GM18861 (cell line): ENCODE data around the gene MTMR11.
A peak's percentile ranks its signal among the peaks of the same experiment; 100 is the strongest.
"Not testable (repeated sequence)": the region's sequence is repeated elsewhere in the genome, so short reads cannot be mapped to it uniquely, and the experiment has no call there.

Experiments
- ATAC-seq: cut with Tn5 transposase; IDR thresholded peaks from one replicate; pipeline ENCODE4 v1.9.1; 2021; ENCODE audit not compliant: unreplicated experiment

Gene MTMR11, protein sequence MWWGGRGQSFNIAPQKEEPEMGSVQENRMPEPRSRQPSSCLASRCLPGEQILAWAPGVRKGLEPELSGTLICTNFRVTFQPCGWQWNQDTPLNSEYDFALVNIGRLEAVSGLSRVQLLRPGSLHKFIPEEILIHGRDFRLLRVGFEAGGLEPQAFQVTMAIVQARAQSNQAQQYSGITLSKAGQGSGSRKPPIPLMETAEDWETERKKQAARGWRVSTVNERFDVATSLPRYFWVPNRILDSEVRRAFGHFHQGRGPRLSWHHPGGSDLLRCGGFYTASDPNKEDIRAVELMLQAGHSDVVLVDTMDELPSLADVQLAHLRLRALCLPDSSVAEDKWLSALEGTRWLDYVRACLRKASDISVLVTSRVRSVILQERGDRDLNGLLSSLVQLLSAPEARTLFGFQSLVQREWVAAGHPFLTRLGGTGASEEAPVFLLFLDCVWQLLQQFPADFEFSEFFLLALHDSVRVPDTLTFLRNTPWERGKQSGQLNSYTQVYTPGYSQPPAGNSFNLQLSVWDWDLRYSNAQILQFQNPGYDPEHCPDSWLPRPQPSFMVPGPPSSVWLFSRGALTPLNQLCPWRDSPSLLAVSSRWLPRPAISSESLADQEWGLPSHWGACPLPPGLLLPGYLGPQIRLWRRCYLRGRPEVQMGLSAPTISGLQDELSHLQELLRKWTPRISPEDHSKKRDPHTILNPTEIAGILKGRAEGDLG

DNA sequence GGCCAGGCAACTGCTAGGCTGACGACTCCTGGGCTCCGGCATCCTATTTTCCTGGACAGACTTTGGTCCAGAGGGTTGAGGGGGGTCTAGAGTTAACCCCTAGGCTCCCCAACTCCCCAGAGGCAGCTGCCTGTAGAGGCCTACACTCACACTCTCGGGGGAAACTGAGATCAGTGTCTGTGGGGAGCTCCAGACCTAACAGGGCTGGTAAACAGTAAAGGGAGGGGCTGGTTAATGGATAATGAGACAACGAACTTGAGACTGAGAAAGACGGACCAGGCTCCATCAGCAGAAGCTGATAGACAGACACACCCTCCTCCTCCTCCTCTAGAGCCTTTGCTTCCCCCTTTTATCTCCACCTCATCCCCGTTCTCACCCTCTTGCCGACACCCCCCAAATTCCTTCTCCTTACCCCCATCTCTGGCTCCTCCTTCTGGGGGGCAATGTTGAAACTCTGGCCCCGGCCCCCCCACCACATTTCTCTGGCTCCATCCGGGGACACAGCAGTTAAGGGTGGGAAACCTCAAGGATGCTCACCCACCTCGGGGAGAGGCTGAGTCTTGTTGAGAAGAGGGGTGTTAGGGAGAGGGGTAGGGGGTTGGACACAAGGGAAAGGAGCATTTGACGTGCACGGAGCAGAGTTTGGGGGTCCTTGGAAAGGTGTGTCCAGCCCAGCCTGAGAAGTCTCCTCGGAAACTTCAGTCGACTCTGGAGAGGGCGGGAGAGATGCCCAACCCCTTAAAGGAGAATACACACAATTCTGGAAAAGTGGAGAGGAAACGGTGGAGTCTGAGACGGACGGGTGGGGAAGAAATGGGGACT, at the start of gene MTMR11:
MTMR11 (minus strand) TSS at position 710 of the 822 bp plus-strand sequence; CDS start at position 478, 232 bp downstream.
- no peak for ATAC-seq

DNA sequence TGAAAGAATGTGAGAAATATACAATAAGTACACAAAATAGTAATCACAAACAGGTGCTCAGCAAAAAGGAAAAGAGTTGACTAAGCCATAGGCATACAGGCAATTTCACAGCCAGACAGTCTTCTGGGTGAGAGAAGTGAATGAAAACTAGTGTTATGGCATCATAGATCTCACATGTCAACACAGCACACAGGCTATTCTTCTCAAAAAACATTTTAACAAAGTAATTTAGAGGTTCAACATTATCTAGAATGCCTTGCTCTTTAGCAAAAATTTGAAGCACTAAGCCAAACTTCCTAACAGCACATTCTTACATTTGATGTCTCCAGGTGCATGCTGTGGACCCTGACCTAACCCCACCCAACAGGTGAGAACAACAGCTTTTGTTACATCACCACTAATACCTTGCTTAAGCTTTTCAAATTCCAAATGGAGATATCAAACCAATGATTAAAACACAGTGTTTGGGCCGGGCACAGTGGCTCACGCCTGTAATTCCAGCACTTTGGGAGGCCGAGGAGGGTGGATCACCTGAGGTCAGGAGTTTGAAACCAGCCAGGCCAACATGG, 43.4 kb upstream of the MTMR11 start:
- ATAC-seq: no peak

DNA sequence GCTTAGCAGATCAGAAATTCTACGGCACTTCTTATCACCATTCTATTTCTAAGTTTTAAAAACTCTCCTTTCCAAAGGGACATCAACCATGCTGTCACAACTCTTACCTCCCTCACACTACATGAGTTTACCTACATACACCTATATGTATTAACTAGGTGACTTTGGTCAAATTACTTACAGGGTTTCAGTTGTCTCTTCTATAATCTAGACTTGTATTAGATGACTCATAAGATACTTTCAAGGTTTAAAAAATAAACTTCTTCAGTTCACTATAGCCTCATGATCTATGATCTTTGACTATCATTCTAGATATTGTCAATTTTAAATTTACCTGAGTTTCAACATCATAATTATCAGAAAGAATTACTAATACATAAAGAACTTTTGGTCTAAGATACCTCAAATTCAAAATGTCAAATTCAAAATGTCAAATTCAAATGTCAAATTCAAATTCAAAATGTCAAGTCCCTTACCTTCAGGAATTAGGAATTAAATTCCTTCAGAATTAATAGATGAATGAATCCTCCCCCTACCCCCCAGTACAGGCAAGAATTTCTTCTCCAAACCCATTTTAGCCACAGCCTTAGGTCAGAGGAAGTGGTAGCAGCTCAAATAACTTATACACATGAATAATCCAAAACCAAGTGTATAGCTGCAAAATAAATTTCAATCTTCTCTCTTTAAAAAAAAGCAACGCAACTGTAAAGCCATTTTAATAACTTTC, 42.7 kb upstream of the MTMR11 start:
- ATAC-seq: peak; percentile 51

DNA sequence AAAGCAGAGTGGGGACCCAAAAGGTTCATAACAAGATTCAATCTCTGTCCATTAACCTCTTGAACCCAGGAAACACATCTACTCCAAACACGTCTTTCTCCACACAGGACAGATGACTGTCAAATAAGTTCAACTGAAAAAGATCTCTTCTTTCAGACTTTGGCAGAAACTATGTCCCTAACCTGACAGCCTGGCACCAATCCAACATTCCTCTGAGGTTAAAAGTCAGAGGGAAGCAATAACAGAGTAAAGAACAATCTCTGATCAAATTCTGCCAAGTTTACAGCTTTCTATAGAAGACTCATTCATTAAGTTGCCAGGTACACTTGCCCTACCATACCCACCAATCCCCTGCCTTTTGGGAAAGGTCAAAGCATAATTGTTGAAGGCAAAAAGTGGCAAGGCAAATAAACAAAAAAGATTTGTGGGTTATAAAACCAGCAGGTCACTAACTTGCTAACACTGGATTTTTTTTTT, 41.9 kb upstream of the MTMR11 start:
- no peak for ATAC-seq

DNA sequence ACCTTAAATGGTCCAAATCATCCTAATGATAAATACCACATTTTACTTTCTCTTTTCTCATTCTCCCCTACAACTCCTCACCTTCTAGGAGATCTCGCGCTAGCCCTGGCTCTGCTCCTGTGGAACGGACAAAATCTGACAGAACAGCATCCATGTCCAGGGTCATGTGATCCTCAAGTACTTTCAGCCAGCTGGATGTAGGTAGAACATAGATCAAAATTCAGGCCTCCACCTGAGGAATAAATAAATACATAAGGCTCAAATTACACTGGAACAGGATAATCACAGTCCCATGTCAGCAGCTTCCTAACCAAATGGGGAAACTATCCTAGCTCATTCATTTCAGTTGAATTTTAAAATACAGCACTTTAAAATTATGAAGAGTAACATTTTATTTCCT, 40.7 kb upstream of the MTMR11 start:
- ATAC-seq: no peak

DNA sequence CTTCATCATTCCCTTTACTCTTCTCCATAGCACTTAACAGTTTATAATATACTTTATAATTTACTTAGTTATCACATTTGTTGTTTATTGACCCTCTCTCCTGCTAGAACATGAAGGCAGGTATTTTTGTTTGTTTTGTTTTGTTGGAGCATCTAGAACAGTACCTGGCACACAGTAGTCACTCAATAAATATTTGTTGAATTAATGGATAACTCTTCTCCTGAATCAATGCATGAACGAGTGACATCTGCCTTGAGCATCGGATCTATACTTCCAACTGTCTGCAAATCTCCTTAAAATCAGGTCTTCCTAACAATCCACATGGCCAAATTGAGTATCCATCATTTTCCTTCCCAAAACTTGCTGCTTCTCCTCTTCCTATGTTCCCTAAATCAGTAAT, 35.9 kb upstream of the MTMR11 start:
- ATAC-seq: no peak

DNA sequence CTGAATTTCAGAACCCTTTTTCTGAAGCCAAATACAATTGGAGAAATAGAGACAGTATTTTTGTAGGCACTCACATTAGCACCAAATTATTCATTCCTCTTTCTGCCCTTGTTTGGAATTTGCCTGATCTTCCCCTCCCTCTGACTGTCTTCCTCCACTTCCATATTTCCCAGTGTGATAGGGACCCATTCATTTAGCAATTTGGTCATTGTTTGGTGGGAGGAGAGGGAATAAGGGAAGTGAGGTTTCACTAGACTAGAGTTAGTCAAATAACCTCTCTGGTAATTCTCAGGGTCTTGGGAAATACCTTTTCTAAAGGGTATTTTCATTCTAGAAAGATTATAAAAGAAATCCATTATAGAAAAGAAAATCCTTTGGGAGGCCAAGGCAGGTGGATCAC, 31.0 kb upstream of the MTMR11 start:
- no peak for ATAC-seq

DNA sequence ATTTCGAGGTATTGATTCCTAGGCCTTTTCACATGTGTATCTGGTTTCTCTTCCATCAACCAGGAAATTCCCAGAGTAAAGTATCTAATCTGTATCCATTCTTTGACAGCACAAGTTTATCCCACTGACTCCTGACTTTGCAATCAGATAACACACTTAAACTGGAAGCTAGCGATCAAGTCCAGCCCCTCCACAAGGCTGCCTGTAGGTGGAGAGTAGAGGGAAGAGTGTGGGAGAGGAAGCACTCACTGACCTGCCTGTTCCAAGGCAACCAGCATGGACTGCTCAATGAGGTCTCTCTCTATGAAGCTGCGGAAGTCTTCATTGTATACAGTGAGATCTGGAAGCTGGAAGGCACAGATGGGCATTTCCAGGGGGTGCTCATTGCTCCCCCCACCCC, 30.4 kb upstream of the MTMR11 start:
- no peak for ATAC-seq

DNA sequence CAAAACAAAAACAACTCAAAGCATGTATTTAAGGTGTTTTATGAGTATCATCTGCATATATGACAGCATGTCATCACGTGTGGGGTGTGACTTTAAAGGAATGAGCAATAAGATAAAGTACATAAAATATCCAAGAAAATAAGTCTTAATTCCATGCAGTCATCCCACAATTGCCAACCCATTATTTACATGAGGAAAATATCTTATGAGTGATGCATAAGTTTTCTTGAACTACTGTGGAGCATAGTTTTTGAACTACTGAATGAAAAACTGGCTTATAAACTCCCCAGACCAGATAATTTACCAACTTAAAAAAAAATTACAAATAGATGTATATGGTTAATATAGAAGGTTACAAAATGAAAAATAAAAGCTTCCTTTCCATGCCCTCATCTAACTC, 29.7 kb upstream of the MTMR11 start:
- ATAC-seq: no peak

DNA sequence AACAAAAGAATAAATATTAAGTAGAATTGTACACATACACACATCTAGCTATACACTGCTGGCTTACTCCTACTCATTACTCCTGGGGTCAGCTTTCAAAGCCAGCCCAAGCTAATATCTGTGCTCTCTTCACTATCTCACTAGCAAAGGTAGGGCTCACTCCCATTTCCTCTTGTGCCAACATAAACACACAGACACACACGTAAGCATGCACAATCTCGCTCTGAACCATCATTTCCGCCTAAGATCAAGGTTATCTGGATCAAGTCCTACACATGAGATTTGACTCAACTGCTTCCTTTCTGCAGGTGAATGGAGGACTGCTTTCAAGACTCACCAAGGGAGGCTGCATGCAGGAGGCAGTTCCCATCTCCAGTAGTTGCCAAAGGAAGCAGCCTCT, 28.8 kb upstream of the MTMR11 start:
- ATAC-seq: no peak

DNA sequence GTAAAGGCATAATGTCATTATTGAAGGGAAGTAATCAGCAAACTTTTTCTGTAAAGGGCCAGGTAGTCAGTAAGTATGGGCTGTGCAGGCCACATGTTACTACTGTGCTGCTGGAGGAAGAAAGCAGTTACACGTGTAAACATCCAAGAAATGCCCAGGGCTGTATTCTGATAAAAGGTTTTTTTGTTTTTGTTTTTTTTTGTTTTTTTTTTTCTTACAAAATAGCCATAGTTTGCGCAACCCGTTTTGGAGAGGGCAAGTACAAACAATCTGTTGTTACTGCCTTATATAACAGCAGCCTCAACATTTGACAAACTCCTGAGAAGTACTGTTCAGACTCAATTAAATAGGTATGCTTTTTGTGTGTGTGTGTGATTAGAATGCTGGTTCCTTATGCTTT, 26.7 kb upstream of the MTMR11 start:
- ATAC-seq: no peak

DNA sequence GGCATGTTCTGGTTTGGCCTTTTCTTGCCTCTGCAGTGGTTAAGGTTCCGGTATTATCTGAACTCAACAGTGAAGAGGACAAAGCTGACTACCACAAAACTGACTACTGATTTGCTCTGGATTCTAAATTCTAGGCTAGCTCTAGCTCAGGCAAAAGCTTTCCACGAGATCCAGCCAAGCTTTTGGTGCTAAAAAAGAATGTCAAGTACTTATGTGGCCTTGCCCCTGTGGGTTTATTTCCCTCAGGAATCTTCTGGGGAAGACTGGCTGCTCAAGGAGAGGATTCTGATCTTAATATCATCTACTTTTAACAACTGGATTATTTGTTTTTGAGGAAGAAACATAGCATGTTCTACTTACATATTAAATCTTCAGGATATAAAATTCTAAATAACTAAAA, 26.1 kb upstream of the MTMR11 start:
- no peak for ATAC-seq

DNA sequence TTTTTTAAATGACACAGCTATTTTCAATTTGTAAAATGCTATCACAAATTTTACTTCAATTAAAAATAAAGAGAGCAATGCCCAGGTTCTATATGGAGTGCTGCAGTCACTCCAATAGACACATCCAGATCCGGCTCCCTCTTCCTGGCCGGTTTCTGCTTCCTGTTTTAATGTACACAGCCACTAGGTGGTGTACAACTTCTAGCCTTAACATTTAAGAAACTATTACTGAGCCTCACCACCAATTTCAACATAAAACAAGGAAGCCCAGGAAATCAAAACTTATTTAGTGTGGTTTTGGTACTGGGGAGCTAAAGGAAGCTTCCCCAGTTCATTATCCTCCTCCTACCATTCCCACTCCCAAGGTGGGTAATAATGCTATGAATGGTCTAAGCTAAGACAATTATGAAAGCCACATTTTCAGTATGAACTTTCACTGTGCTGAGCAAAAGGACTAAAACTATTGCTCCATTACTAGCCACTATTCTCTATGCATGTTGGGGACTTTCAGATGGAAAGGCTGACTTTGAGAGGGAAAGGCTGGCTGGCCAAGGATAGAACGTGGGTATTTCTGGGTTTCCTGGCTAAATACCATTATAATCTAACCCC, 25.5 kb upstream of the MTMR11 start:
- no peak for ATAC-seq

DNA sequence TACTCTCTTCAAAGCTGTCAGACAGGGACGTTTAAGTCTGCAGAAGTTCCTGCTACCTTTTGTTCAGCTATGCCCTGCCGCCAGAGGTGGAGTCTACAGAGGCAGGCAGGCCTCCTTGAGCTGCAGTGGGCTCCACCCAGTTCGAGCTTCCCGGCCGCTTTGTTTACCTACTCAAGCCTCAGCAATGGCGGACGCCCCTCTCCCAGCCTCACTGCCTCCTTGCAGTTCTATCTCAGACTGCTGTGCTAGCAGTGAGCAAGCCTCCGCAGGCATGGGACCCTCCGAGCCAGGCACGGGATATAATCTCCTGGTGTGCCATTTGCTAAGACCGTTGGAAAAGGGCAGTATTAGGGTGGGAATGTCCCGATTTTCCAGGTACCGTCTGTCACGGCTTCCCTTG, 20.9 kb upstream of the MTMR11 start:
- not testable (repeated sequence) for ATAC-seq

DNA sequence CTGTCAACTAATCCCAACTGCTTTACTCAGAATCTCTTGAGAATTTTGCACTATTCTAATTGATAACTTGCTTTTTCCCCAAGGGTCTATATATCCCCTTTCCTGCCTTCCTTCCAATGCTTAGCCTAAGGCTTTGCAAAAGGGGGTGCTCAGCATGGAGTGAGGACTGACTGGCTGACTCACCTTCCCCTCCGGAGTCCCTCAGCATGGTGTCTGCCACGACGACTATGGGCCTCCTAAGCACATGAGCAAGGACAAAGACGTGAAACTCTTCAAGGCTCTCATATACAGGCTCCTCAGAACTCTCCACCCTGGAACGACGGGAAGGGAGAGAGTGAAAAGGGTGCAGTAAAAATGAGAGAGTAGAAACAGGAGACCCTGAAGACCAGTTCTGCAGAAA, 13.2 kb upstream of the MTMR11 start:
- no peak for ATAC-seq

DNA sequence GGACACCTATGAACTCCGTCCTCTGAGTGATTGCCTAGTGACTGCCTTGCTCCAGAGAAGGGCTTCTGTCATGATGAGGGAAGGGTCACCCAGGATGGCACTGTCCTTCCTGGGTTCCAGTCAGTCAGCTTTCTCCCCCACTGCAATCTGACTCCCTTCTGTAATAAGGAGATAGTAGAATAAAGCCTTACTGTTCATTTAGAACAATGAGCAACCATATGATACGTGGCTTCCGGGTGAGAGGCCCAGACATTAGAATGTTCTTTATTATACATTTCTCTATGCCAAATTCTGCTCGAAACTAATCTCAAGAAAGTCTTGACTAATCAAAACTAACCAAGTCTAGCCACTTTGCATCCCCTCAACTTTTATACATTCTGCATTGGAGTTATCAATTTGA, 8.5 kb upstream of the MTMR11 start:
- ATAC-seq: no peak

DNA sequence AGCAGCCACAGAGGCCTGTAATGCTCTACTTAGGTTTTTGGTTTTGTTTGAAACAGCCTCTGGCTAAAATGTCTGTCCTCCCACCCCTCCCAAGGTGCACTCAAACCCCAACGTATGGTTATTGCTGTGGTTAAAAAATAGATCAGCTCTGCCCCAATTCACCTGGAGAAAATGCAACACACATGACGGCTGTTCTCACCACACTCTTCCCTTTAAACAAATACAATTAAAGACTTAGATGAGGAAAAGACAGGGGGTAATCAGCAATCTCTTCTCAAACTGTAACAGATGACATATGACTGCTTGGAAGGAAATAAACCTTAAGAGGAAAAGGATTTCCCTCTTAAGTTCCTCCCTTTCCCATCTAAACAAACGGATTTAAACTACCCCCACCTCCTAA, 6.2 kb upstream of the MTMR11 start:
- ATAC-seq: no peak

DNA sequence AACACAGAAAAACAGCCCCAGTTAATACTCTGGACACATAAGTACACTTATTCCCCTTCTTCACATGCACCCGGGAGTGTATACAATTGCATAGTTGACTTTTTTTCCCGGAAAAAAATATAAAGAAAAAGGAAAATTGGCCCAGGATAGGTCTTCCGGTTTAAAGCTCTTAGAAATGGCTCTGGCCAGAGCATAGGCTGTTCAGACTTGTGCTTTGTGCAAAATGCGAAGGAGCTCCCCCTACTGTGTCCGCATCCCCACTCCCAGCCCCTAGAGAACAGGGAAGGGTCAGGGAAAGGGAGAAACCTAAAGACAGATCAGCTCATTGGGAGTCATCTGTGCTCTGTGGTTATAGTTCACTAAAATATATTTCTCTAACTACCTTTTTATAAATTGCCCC, 5.5 kb upstream of the MTMR11 start:
- ATAC-seq: no peak

DNA sequence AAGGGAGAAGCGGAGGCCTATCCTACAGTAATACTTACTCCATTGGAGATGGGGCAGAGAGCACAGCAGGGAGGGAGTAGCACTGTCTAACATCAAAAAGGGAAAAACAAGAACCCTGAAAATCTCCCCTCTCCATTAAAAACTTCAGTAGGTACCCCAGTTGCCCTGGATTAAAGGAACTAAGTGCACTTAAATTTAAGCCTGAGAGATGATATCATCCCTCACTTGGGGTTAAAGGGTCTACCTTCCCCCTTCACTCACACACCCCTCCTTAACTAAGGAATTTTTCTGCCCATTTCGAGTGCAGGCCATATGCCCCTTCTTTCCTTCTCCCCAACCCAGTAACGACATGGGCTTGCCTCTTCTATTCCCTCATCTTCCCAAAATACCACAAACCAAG, 3.7 kb upstream of the MTMR11 start:
- ATAC-seq: no peak

DNA sequence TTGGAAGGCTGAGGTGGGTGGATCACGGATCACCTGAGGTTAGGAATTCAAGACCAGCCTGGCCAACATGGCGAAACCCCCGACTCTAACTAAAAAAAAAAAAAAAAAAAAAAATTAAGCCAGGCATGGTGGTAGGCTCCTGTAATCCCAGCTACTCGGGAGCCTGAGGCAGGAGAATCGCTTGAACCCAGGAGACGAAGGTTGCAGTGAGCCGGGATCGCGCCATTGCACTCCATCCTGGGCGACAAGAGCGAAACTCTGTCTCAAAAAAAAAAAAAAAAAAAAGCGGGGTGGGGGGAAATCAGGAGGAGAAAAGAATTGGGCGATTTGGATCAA, 2.0 kb upstream of the MTMR11 start:
- ATAC-seq: not testable (repeated sequence)
